ENCODE measurements around the gene C1QTNF9.

DNA sequence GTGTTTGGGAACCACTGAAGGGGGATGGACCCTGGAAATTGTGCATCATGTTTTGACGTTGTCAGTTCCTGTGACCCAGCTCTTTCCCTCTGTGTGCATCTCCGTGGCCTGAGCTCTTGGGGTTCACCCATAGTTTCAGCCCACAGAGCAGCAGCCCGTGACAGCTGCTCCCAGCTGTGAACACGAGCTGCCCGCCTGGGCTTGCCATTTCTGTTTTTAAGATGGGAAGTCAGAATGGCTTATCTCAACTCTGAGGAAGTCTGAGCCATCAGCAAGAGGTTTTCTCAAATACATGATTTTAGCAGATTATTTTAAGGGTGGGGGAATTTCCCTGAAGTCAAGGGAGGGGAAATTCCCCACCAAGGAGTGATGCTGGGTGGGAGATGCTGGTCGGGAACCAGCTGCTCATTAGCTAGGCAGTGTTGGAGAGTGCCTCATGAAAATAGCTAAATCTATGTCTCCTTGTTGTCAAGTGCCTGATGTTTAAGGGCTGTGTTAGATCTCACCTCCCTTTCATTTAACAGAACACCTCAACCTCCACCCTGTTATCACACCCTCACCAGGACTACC lies 34.8 kb upstream of the C1QTNF9 start:
- TF ChIP-seq, protein P1, sequence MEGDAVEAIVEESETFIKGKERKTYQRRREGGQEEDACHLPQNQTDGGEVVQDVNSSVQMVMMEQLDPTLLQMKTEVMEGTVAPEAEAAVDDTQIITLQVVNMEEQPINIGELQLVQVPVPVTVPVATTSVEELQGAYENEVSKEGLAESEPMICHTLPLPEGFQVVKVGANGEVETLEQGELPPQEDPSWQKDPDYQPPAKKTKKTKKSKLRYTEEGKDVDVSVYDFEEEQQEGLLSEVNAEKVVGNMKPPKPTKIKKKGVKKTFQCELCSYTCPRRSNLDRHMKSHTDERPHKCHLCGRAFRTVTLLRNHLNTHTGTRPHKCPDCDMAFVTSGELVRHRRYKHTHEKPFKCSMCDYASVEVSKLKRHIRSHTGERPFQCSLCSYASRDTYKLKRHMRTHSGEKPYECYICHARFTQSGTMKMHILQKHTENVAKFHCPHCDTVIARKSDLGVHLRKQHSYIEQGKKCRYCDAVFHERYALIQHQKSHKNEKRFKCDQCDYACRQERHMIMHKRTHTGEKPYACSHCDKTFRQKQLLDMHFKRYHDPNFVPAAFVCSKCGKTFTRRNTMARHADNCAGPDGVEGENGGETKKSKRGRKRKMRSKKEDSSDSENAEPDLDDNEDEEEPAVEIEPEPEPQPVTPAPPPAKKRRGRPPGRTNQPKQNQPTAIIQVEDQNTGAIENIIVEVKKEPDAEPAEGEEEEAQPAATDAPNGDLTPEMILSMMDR (IDR thresholded peaks at IDR 0.05; ENCODE audit: poor library complexity) = no peak
- TF ChIP-seq EZH2 (IDR thresholded peaks at IDR 0.05; ENCODE audit: borderline replicate concordance) (no peak), EZH2phosphoT487 (IDR thresholded peaks at IDR 0.05; ENCODE audit: low read depth, severe bottlenecking, unreplicated experiment) (no peak)
